Body of pancreas (tissue), 4 donors: ENCODE measurements around the gene ABCG8. TPM values are rescaled to one million over a fixed set of nuclear protein-coding genes. Genes with fewer than 3 reads are reported as not detected.

Experiments used
- ATAC-seq: fragments of 150-250 bp; one replicate; pipeline ENCODE4 v1.9.1; 2016
- DNase-seq, 4 donors: peaks; one replicate each; pipeline ENCODE4 v3.0.0-alpha.2; 2019
- H3K27ac ChIP-seq, 4 donors: fragments of 200-600 bp; sonication (generic); 1 replicate in 3 of 4; 2 replicates in 1 of 4; pipeline versions ENCODE4 v1.5.1 to v1.6.1; 2016 to 2019; ENCODE audit warnings: mild to moderate bottlenecking in 1 of 4, mixed read lengths in 1 of 4, moderate library complexity in 1 of 4
- H3K27me3 ChIP-seq, 2 donors: fragments of 200-600 bp; sonication (generic); one replicate each; pipeline ENCODE4 v1.6.0; 2016; ENCODE audit warnings: mild to moderate bottlenecking in 1 of 2
- H3K36me3 ChIP-seq, 2 donors: fragments of 200-600 bp; sonication (generic); replicated peaks in 1 of 2; 2 replicates each; pipeline ENCODE4 v1.5.1; 2016; ENCODE audit warnings: low read depth in 2 of 2; ENCODE audit not compliant: insufficient read depth in 1 of 2
- H3K4me1 ChIP-seq: fragments of 200-600 bp; sonication (generic); one replicate; pipeline ENCODE4 v1.6.0; 2016
- H3K4me3 ChIP-seq, 2 donors: fragments of 200-600 bp; sonication (generic); 1 replicate in 1 of 2; 2 replicates in 1 of 2; pipeline ENCODE4 v1.5.1; 2016 to 2019
- H3K9me3 ChIP-seq, 3 donors: fragments of 200-600 bp; sonication (generic); 1 replicate in 2 of 3; 2 replicates in 1 of 3; pipeline ENCODE4 v1.5.1; 2016
- CTCF ChIP-seq, 7 experiments: fragments of 450-650 bp in 4 of 7; fragments of 200-600 bp in 3 of 7; sonication (generic) in 3 of 7; IDR thresholded peaks; one replicate each; pipeline ENCODE4 v1.5.1; 2016 to 2019; ENCODE audit warnings: antibody characterized with exemption in 7 of 7
- POLR2A ChIP-seq, 3 donors: fragments of 450-650 bp; IDR thresholded peaks; one replicate each; pipeline ENCODE4 v1.6.1; 2016; ENCODE audit warnings: antibody characterized with exemption in 3 of 3, mild to moderate bottlenecking in 2 of 3
- WGBS, 2 donors: methylation state at CpG; one replicate each; pipeline ENCODE4 v1.1.5; 2017; 5-methylcytosine and 5-hydroxymethylcytosine counted together
- intact Hi-C: fragments of 100-400 bp; cut with DNase I; formaldehyde crosslinking; loops from one replicate; pipeline ENCODE4 v1.15.1; 2023
- total RNA-seq, 2 donors: library from RNA; depleted of rRNA; stranded (reverse); fragments of >200 nt; gene quantifications; one replicate each; pipeline ENCODE4 v1.1.0, GENCODE V29; 2016

Gene ABCG8
- total RNA-seq, 2 donors from 2014 or later: not detected

- WGBS, 2 donors: 84 to 87% methylated on average over 11 of the region's 11 CpGs
- DNase-seq: no peak
- peaks cover 8% of the 10 kb centered on the region for H3K4me1 ChIP-seq
- H3K36me3 ChIP-seq: no peaks in the 10 kb centered on the region
- no peaks in the 10 kb centered on the region for H3K9me3 ChIP-seq
- H3K27me3 ChIP-seq: no peaks in the 10 kb centered on the region
- H3K27ac ChIP-seq: no peak overlapping the region
- no peak overlapping the region for H3K4me3 ChIP-seq
- intact Hi-C loops: no loop called here
- no peak for ATAC-seq
- TF ChIP-seq POLR2A (IDR thresholded peaks at IDR 0.05): no peak
- TF ChIP-seq CTCF (IDR thresholded peaks at IDR 0.05): no peak
Observed at GRCh38 chr2:43823751-43824150, 15.0 kb upstream of the ABCG8 start.

DNA sequence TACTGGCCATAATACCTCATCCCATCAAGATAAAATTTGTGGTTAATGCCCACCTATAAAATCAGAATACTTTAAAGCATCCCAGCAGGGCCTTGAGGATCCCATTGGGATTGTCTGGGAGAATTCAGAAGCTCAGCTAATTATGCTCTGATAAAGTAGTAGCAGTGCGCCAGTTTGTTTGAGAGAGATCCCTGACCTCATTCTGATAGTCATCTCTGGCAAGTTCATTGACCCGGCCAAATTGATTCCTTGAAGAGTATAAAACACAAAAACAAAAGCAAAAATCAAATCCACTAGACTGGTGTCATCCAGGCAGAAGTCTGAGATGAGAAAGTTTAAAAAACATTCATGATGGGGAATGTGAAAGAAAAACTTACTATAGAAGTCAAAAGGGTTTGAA, 14.3 kb upstream of the ABCG8 start:
- H3K27me3 ChIP-seq: no peaks in the 10 kb centered on the region
- DNase-seq: no peak
- intact Hi-C loops: no loop called here
- TF ChIP-seq CTCF (IDR thresholded peaks at IDR 0.05) (no peak), POLR2A (IDR thresholded peaks at IDR 0.05) (no peak)
- no peaks in the 10 kb centered on the region for H3K9me3 ChIP-seq
- peaks cover under 1% of the 10 kb centered on the region for H3K4me1 ChIP-seq
- H3K36me3 ChIP-seq: no peaks in the 10 kb centered on the region
- no peak for ATAC-seq
- H3K4me3 ChIP-seq: no peak overlapping the region
- no peak overlapping the region for H3K27ac ChIP-seq
- 55 to 66% methylated on average over 2 of the region's 2 CpGs for WGBS, 2 donors

GRCh38 chr2:43824951-43825493, 13.7 kb upstream of the ABCG8 start:
- no peaks in the 10 kb centered on the region for H3K27me3 ChIP-seq
- 66 to 72% methylated on average over 12 of the region's 12 CpGs for WGBS, 2 donors
- intact Hi-C loops: no loop called here
- H3K9me3 ChIP-seq: no peaks in the 10 kb centered on the region
- no peak for ATAC-seq
- no peak overlapping the region for H3K27ac ChIP-seq
- no peaks in the 10 kb centered on the region for H3K4me1 ChIP-seq
- DNase-seq: no peak
- no peak overlapping the region for H3K4me3 ChIP-seq
- no peaks in the 10 kb centered on the region for H3K36me3 ChIP-seq
- TF ChIP-seq POLR2A (IDR thresholded peaks at IDR 0.05) (no peak), CTCF (IDR thresholded peaks at IDR 0.05) (no peak)

- Histone ChIP-seq H3K4me1 (no peaks in the 10 kb centered on the region), H3K4me3 (no peak overlapping the region), H3K36me3 (no peaks in the 10 kb centered on the region), H3K27me3 (no peaks in the 10 kb centered on the region), H3K27ac (no peak overlapping the region), H3K9me3 (no peaks in the 10 kb centered on the region)
- 53 to 58% methylated on average over 3 of the region's 3 CpGs for WGBS, 2 donors
- DNase-seq: no peak
- ATAC-seq: no peak
- intact Hi-C loops: no loop called here
- TF ChIP-seq CTCF (IDR thresholded peaks at IDR 0.05) (no peak), POLR2A (IDR thresholded peaks at IDR 0.05) (no peak)
Observed at GRCh38 chr2:43825841-43826240, 12.9 kb upstream of the ABCG8 start.
